Neural progenitor cell (in vitro differentiated cells): ENCODE measurements around the gene ZFR2.

ENCODE experiments used
- EZH2 ChIP-seq: fragments of 200-600 bp; sonication (generic); IDR thresholded peaks from 2 replicates; pipeline ENCODE4 v1.6.1; 2017; ENCODE audit warnings: antibody characterized with exemption, mild to moderate bottlenecking, moderate library complexity
- EZH2phosphoT487 ChIP-seq: fragments of 200-600 bp; sonication (generic); IDR thresholded peaks from 2 replicates; pipeline ENCODE4 v1.6.1; 2017; ENCODE audit warnings: antibody characterized with exemption
- TF ChIP-seq, protein P1 (sequence below): fragments of 200-600 bp; sonication (generic); IDR thresholded peaks from 2 replicates; pipeline ENCODE4 v1.5.1; 2017; ENCODE audit warnings: antibody characterized with exemption, mild to moderate bottlenecking

- TF ChIP-seq, protein P1, sequence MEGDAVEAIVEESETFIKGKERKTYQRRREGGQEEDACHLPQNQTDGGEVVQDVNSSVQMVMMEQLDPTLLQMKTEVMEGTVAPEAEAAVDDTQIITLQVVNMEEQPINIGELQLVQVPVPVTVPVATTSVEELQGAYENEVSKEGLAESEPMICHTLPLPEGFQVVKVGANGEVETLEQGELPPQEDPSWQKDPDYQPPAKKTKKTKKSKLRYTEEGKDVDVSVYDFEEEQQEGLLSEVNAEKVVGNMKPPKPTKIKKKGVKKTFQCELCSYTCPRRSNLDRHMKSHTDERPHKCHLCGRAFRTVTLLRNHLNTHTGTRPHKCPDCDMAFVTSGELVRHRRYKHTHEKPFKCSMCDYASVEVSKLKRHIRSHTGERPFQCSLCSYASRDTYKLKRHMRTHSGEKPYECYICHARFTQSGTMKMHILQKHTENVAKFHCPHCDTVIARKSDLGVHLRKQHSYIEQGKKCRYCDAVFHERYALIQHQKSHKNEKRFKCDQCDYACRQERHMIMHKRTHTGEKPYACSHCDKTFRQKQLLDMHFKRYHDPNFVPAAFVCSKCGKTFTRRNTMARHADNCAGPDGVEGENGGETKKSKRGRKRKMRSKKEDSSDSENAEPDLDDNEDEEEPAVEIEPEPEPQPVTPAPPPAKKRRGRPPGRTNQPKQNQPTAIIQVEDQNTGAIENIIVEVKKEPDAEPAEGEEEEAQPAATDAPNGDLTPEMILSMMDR, result no peak
- TF ChIP-seq EZH2, result no peak
- no peak for TF ChIP-seq EZH2phosphoT487
Measured at GRCh38 chr19:3898426-3898825, 29.6 kb upstream of the ZFR2 start.
